ENCODE measurements around the gene STIMATE. TPM values are rescaled to one million over a fixed set of nuclear protein-coding genes. Genes with fewer than 3 reads are reported as not detected.

The STIMATE gene
- polyA plus RNA-seq, 4 donors, result 13.4 to 15.8 (median 14.5) TPM

- DNase-seq (ENCODE audit: low read depth in 4 of 4, low spot score in 3 of 4), result no peak
Measured at GRCh38 chr3:52824037-52824436, 73.3 kb downstream of the STIMATE start.

- no peak for DNase-seq (ENCODE audit: low read depth in 4 of 4, low spot score in 3 of 4)
Measured at GRCh38 chr3:52822363-52822762, 75.0 kb downstream of the STIMATE start.

- DNase-seq (ENCODE audit: low read depth in 4 of 4, low spot score in 3 of 4), result no peak
Measured at GRCh38 chr3:52820736-52821135, 76.6 kb downstream of the STIMATE start.

GRCh38 chr3:52819936-52820335, 77.4 kb downstream of the STIMATE start:
- DNase-seq (ENCODE audit: low read depth in 4 of 4, low spot score in 3 of 4), result no peak

- DNase-seq (ENCODE audit: low read depth in 4 of 4, low spot score in 3 of 4), result no peak
Measured at GRCh38 chr3:52817860-52818259, 79.5 kb downstream of the STIMATE start.

- DNase-seq (ENCODE audit: low read depth in 4 of 4, low spot score in 3 of 4), result no peak
Measured at GRCh38 chr3:52817221-52817620, 80.1 kb downstream of the STIMATE start.

- no peak for DNase-seq (ENCODE audit: low read depth in 4 of 4, low spot score in 3 of 4)
Measured at GRCh38 chr3:52816654-52817053, 80.7 kb downstream of the STIMATE start.

GRCh38 chr3:52816199-52816598, 81.1 kb downstream of the STIMATE start:
- DNase-seq (ENCODE audit: low read depth in 4 of 4, low spot score in 3 of 4), result no peak

- no peak for DNase-seq (ENCODE audit: low read depth in 4 of 4, low spot score in 3 of 4)
Measured at GRCh38 chr3:52813810-52814209, 83.5 kb downstream of the STIMATE start.

GRCh38 chr3:52811452-52812011, 85.8 kb downstream of the STIMATE start:
- no peak for DNase-seq (ENCODE audit: low read depth in 4 of 4, low spot score in 3 of 4)

- no peak for DNase-seq (ENCODE audit: low read depth in 4 of 4, low spot score in 3 of 4)
Measured at GRCh38 chr3:52810923-52811322, 86.4 kb downstream of the STIMATE start.

GRCh38 chr3:52809662-52810377, 87.5 kb downstream of the STIMATE start:
- DNase-seq (ENCODE audit: low read depth in 4 of 4, low spot score in 3 of 4), result no peak

- DNase-seq (ENCODE audit: low read depth in 4 of 4, low spot score in 3 of 4), result no peak
Measured at GRCh38 chr3:52809149-52809548, 88.2 kb downstream of the STIMATE start.

- DNase-seq (ENCODE audit: low read depth in 4 of 4, low spot score in 3 of 4), result no peak
Measured at GRCh38 chr3:52805270-52806039, 91.9 kb downstream of the STIMATE start.

GRCh38 chr3:52801839-52802238, 95.5 kb downstream of the STIMATE start:
- DNase-seq (ENCODE audit: low read depth in 4 of 4, low spot score in 3 of 4), result no peak

GRCh38 chr3:52800079-52800478, 97.3 kb downstream of the STIMATE start:
- DNase-seq (ENCODE audit: low read depth in 4 of 4, low spot score in 3 of 4), result no peak

GRCh38 chr3:52798978-52799476, 98.3 kb downstream of the STIMATE start:
- no peak for DNase-seq (ENCODE audit: low read depth in 4 of 4, low spot score in 3 of 4)

- DNase-seq (ENCODE audit: low read depth in 4 of 4, low spot score in 3 of 4), result no peak
Measured at GRCh38 chr3:52798376-52798977, 98.9 kb downstream of the STIMATE start.

GRCh38 chr3:52796411-52796810, 100.9 kb downstream of the STIMATE start:
- DNase-seq (ENCODE audit: low read depth in 4 of 4, low spot score in 3 of 4), result no peak

GRCh38 chr3:52795298-52795900, 101.9 kb downstream of the STIMATE start:
- no peak for DNase-seq (ENCODE audit: low read depth in 4 of 4, low spot score in 3 of 4)

GRCh38 chr3:52794612-52795099, 102.7 kb downstream of the STIMATE start, which contains the start of gene ITIH3:
TSS of gene ITIH3 (plus strand) at chr3:52794796. CDS start at chr3:52794804, 8 bp downstream.
- DNase-seq (ENCODE audit: low read depth in 4 of 4, low spot score in 3 of 4), result no peak

All from right renal pelvis (tissue), 4 donors.